HEK293 (cell line): Measurements from ENCODE around the gene SF3B4.

Experiments
- CTCF ChIP-seq: fragments of 450-650 bp; formaldehyde crosslinking; IDR thresholded peaks from 2 replicates; pipeline ENCODE4 v1.5.1; 2016; ENCODE audit warnings: missing biosample characterization, missing genetic modification characterization
- GLI2 ChIP-seq: fragments of 450-650 bp; formaldehyde crosslinking; IDR thresholded peaks from 2 replicates; pipeline ENCODE4; 2017; ENCODE audit warnings: missing biosample characterization, missing genetic modification characterization, low read depth, borderline replicate concordance
- KLF10 ChIP-seq: fragments of 450-650 bp; IDR thresholded peaks from 2 replicates; pipeline ENCODE4 v1.5.1; 2018; ENCODE audit warnings: missing biosample characterization, mild to moderate bottlenecking, missing genetic modification characterization
- REPIN1 ChIP-seq: fragments of 450-650 bp; formaldehyde crosslinking; IDR thresholded peaks from 2 replicates; pipeline ENCODE4 v1.5.1; 2017; ENCODE audit warnings: missing biosample characterization, missing genetic modification characterization, low read depth
- WT1 ChIP-seq: fragments of 450-650 bp; formaldehyde crosslinking; IDR thresholded peaks from 2 replicates; pipeline ENCODE4 v1.5.1; 2016; ENCODE audit warnings: missing biosample characterization, missing genetic modification characterization
- ZBTB17 ChIP-seq: fragments of 450-650 bp; formaldehyde crosslinking; IDR thresholded peaks from 2 replicates; pipeline ENCODE4 v1.5.1; 2016; ENCODE audit warnings: missing biosample characterization, missing genetic modification characterization
- ZBTB21 ChIP-seq: fragments of 450-650 bp; formaldehyde crosslinking; IDR thresholded peaks from 2 replicates; pipeline ENCODE4 v1.5.1; 2017; ENCODE audit warnings: missing biosample characterization, missing genetic modification characterization
- ZBTB6 ChIP-seq: fragments of 450-650 bp; formaldehyde crosslinking; IDR thresholded peaks from 2 replicates; pipeline ENCODE4 v1.5.1; 2017; ENCODE audit warnings: missing biosample characterization, missing genetic modification characterization
- ZBTB8A ChIP-seq: fragments of 450-650 bp; formaldehyde crosslinking; IDR thresholded peaks from 2 replicates; pipeline ENCODE4 v1.5.1; 2016; ENCODE audit warnings: missing biosample characterization, missing genetic modification characterization
- ZFP41 ChIP-seq: fragments of 450-650 bp; formaldehyde crosslinking; IDR thresholded peaks from 2 replicates; pipeline ENCODE4 v1.5.1; 2016; ENCODE audit warnings: missing biosample characterization, missing genetic modification characterization, borderline replicate concordance
- ZNF10 ChIP-seq: fragments of 450-650 bp; formaldehyde crosslinking; IDR thresholded peaks from 2 replicates; pipeline ENCODE4 v1.5.1; 2017; ENCODE audit warnings: missing biosample characterization, missing genetic modification characterization
- ZNF146 ChIP-seq: fragments of 450-650 bp; formaldehyde crosslinking; IDR thresholded peaks from 2 replicates; pipeline ENCODE4 v1.5.1; 2016; ENCODE audit warnings: missing biosample characterization, missing genetic modification characterization
- ZNF169 ChIP-seq: fragments of 450-650 bp; formaldehyde crosslinking; IDR thresholded peaks from 2 replicates; pipeline ENCODE4 v1.5.1; 2016; ENCODE audit warnings: missing biosample characterization, missing genetic modification characterization
- ZNF175 ChIP-seq: fragments of 450-650 bp; formaldehyde crosslinking; IDR thresholded peaks from 2 replicates; pipeline ENCODE4 v1.5.1; 2016; ENCODE audit warnings: missing biosample characterization, missing genetic modification characterization
- ZNF214 ChIP-seq: fragments of 450-650 bp; formaldehyde crosslinking; IDR thresholded peaks from 2 replicates; pipeline ENCODE4 v1.5.1; 2017; ENCODE audit warnings: missing biosample characterization, mild to moderate bottlenecking, missing genetic modification characterization, borderline replicate concordance
- ZNF335 ChIP-seq: fragments of 450-650 bp; formaldehyde crosslinking; conservative IDR thresholded peaks from 2 replicates; pipeline ENCODE4 v1.5.1; 2016; ENCODE audit warnings: missing biosample characterization, missing genetic modification characterization
- ZNF350 ChIP-seq: fragments of 450-650 bp; formaldehyde crosslinking; IDR thresholded peaks from 2 replicates; pipeline ENCODE4 v1.5.0; 2017; ENCODE audit warnings: missing biosample characterization, mild to moderate bottlenecking, missing genetic modification characterization
- ZNF404 ChIP-seq: fragments of 450-650 bp; formaldehyde crosslinking; IDR thresholded peaks from 2 replicates; pipeline ENCODE4 v1.5.1; 2017; ENCODE audit warnings: missing biosample characterization, missing genetic modification characterization
- ZNF488 ChIP-seq: fragments of 450-650 bp; formaldehyde crosslinking; IDR thresholded peaks from 2 replicates; pipeline ENCODE4 v1.5.1; 2016; ENCODE audit warnings: missing biosample characterization, missing genetic modification characterization
- ZNF529 ChIP-seq: fragments of 450-650 bp; formaldehyde crosslinking; IDR thresholded peaks from 2 replicates; pipeline ENCODE4 v1.5.1; 2017; ENCODE audit warnings: missing genetic modification characterization, missing biosample characterization; ENCODE audit not compliant: insufficient replicate concordance
- ZNF544 ChIP-seq: fragments of 450-650 bp; formaldehyde crosslinking; IDR thresholded peaks from 2 replicates; pipeline ENCODE4 v1.5.0; 2017; ENCODE audit warnings: missing biosample characterization, missing genetic modification characterization
- ZNF623 ChIP-seq: fragments of 450-650 bp; formaldehyde crosslinking; IDR thresholded peaks from 2 replicates; pipeline ENCODE4 v1.5.1; 2016; ENCODE audit warnings: missing biosample characterization, missing genetic modification characterization
- ZNF664 ChIP-seq: fragments of 450-650 bp; formaldehyde crosslinking; IDR thresholded peaks from 2 replicates; pipeline ENCODE4 v1.5.1; 2016; ENCODE audit warnings: missing biosample characterization, missing genetic modification characterization
- ZNF704 ChIP-seq: fragments of 450-650 bp; formaldehyde crosslinking; IDR thresholded peaks from 2 replicates; pipeline ENCODE4 v1.5.1; 2016; ENCODE audit warnings: missing biosample characterization, missing genetic modification characterization
- ZNF791 ChIP-seq: fragments of 450-650 bp; formaldehyde crosslinking; IDR thresholded peaks from 2 replicates; pipeline ENCODE4 v1.5.1; 2016; ENCODE audit warnings: missing biosample characterization, missing genetic modification characterization
- TF ChIP-seq, protein P1 (sequence below): fragments of 450-650 bp; formaldehyde crosslinking; IDR thresholded peaks from 2 replicates; pipeline ENCODE4 v1.5.1; 2016; ENCODE audit warnings: missing biosample characterization, missing genetic modification characterization
- TF ChIP-seq, protein P2 (sequence below): fragments of 450-650 bp; formaldehyde crosslinking; IDR thresholded peaks from 2 replicates; pipeline ENCODE4 v1.5.1; 2016; ENCODE audit warnings: missing biosample characterization, missing genetic modification characterization
- TF ChIP-seq, protein P3 (sequence below): fragments of 450-650 bp; formaldehyde crosslinking; IDR thresholded peaks from 2 replicates; pipeline ENCODE4 v1.5.1; 2016; ENCODE audit warnings: missing biosample characterization, missing genetic modification characterization, low read depth

The SF3B4 gene

GRCh38 chr1:149887456-149888246, 40.0 kb downstream of the SF3B4 start (continued):
- TF ChIP-seq, protein P1, sequence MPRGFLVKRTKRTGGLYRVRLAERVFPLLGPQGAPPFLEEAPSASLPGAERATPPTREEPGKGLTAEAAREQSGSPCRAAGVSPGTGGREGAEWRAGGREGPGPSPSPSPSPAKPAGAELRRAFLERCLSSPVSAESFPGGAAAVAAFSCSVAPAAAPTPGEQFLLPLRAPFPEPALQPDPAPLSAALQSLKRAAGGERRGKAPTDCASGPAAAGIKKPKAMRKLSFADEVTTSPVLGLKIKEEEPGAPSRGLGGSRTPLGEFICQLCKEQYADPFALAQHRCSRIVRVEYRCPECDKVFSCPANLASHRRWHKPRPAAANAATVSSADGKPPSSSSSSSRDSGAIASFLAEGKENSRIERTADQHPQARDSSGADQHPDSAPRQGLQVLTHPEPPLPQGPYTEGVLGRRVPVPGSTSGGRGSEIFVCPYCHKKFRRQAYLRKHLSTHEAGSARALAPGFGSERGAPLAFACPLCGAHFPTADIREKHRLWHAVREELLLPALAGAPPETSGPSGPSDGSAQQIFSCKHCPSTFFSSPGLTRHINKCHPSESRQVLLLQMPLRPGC (tag by site-specific recombination), result no peak
- TF ChIP-seq ZBTB6 (peak; percentile 69), ZNF544 (no peak), ZFP41 (tag by site-specific recombination) (0 out of 2 replicates have a peak, but pooled peaks have one; percentile 45), ZNF704 (tag by site-specific recombination) (no peak), ZNF404 (tag by site-specific recombination) (no peak), ZNF10 (tag by site-specific recombination) (no peak), ZNF791 (tag by site-specific recombination) (no peak), ZNF529 (tag by site-specific recombination) (no peak), ZNF623 (tag by site-specific recombination) (peak; percentile 24; the same call in 1 of the 2 replicates), ZNF169 (tag by site-specific recombination) (no peak), ZNF350 (tag by site-specific recombination) (no peak), ZNF175 (tag by site-specific recombination) (no peak), ZNF488 (no peak), ZBTB21 (no peak; the same call in 1 of the 2 replicates), REPIN1 (tag by site-specific recombination) (no peak), ZNF146 (tag by site-specific recombination) (no peak), ZNF664 (tag by site-specific recombination) (no peak), ZBTB17 (tag by site-specific recombination) (peak; percentile 71), CTCF (tag by site-specific recombination) (no peak), ZNF214 (tag by site-specific recombination) (no peak), KLF10 (tag by site-specific recombination) (no peak), ZNF335 (tag by site-specific recombination) (peak; percentile 45; the same call in 1 of the 2 replicates), WT1 (tag by site-specific recombination) (no peak), ZBTB8A (tag by site-specific recombination) (no peak), GLI2 (tag by site-specific recombination) (no peak)
- TF ChIP-seq, protein P2, sequence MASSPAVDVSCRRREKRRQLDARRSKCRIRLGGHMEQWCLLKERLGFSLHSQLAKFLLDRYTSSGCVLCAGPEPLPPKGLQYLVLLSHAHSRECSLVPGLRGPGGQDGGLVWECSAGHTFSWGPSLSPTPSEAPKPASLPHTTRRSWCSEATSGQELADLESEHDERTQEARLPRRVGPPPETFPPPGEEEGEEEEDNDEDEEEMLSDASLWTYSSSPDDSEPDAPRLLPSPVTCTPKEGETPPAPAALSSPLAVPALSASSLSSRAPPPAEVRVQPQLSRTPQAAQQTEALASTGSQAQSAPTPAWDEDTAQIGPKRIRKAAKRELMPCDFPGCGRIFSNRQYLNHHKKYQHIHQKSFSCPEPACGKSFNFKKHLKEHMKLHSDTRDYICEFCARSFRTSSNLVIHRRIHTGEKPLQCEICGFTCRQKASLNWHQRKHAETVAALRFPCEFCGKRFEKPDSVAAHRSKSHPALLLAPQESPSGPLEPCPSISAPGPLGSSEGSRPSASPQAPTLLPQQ (tag by site-specific recombination), result no peak; the same call in 1 of the 2 replicates
- TF ChIP-seq, protein P3, sequence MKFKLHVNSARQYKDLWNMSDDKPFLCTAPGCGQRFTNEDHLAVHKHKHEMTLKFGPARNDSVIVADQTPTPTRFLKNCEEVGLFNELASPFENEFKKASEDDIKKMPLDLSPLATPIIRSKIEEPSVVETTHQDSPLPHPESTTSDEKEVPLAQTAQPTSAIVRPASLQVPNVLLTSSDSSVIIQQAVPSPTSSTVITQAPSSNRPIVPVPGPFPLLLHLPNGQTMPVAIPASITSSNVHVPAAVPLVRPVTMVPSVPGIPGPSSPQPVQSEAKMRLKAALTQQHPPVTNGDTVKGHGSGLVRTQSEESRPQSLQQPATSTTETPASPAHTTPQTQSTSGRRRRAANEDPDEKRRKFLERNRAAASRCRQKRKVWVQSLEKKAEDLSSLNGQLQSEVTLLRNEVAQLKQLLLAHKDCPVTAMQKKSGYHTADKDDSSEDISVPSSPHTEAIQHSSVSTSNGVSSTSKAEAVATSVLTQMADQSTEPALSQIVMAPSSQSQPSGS (tag by site-specific recombination), result no peak
